ENCODE measurements around the gene ATP13A4. TPM values are rescaled to one million over a fixed set of nuclear protein-coding genes. Genes with fewer than 3 reads are reported as not detected.

The ATP13A4 gene
- polyA plus RNA-seq, 1 donor (not counting 4 experiments of a cell fraction or from before 2014, with no cell fraction given): 0.16 TPM

DNA sequence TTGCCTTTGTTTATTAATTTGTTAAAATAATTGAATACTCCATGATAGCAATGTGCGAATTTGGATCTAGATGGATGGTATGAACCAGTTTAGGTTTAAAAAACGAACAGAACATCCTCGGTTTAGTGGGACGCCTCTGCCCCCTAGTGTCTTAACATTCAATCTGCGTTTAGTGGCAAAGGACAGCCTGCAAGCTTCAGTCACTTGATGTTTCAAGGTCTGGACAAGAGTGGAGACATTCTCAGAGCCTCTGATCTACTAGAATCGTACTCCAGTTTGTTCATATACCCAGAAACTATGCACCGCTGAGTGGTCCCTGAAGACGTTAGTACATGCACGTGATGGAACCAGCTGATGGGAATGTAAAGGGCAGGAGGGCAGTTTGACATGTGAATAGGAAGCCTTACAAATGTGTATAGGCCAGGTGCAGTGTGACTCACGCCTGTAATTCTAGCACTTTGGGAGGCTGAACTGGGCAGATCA, 17.8 kb upstream of the ATP13A4 start:
- Histone ChIP-seq H3K4me3 (ENCODE audit: control insufficient read depth in 2 of 3, extremely low read depth in 1 of 3, insufficient read depth in 2 of 3, low read depth in 1 of 3, low read length in 3 of 3) (no peak overlapping the region), H3K4me2 (ENCODE audit: control insufficient read depth, extremely low read depth, insufficient read depth, low read depth, low read length) (no peak overlapping the region), H3K79me2 (ENCODE audit: control insufficient read depth, insufficient read depth, low read length) (no peaks in the 10 kb centered on the region), H3K36me3 (ENCODE audit: control insufficient read depth in 2 of 2, extremely low read depth in 1 of 2, insufficient read depth in 2 of 2, low read length in 2 of 2) (no peaks in the 10 kb centered on the region), H3K9me3 (ENCODE audit: control insufficient read depth, low read depth, low read length) (no peaks in the 10 kb centered on the region), H2AFZ (ENCODE audit: control insufficient read depth, low read length) (no peak overlapping the region), H3K4me1 (ENCODE audit: control insufficient read depth, extremely low read depth, insufficient read depth, low read length) (no peaks in the 10 kb centered on the region), H4K20me1 (ENCODE audit: control insufficient read depth, extremely low read depth, insufficient read depth, low read length) (no peaks in the 10 kb centered on the region), H3K9me1 (ENCODE audit: control insufficient read depth, extremely low read depth, insufficient read depth, low read length) (no peaks in the 10 kb centered on the region), H3K9ac (ENCODE audit: control insufficient read depth, extremely low read depth, insufficient read depth, low read length) (no peak overlapping the region), H3K27me3 (ENCODE audit: control insufficient read depth, extremely low read depth, insufficient read depth, low read length) (peaks cover 4% of the 10 kb centered on the region), H3K27ac (ENCODE audit: control insufficient read depth, insufficient read depth, low read length) (no peak overlapping the region)
- DNase-seq (ENCODE audit: low read depth, low spot score): no peak
- peak; percentile 77 for FAIRE-seq
- TF ChIP-seq, protein P1, sequence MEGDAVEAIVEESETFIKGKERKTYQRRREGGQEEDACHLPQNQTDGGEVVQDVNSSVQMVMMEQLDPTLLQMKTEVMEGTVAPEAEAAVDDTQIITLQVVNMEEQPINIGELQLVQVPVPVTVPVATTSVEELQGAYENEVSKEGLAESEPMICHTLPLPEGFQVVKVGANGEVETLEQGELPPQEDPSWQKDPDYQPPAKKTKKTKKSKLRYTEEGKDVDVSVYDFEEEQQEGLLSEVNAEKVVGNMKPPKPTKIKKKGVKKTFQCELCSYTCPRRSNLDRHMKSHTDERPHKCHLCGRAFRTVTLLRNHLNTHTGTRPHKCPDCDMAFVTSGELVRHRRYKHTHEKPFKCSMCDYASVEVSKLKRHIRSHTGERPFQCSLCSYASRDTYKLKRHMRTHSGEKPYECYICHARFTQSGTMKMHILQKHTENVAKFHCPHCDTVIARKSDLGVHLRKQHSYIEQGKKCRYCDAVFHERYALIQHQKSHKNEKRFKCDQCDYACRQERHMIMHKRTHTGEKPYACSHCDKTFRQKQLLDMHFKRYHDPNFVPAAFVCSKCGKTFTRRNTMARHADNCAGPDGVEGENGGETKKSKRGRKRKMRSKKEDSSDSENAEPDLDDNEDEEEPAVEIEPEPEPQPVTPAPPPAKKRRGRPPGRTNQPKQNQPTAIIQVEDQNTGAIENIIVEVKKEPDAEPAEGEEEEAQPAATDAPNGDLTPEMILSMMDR (optimal IDR thresholded peaks at IDR 0.05 in 1 of 3, IDR thresholded peaks at IDR 0.05 in 1 of 3, conservative IDR thresholded peaks at IDR 0.05 in 1 of 3; ENCODE audit: extremely low read depth in 1 of 3, insufficient read depth in 2 of 3, low read length in 3 of 3): peak; percentile 76 to 89 (median 77)
- TF ChIP-seq EZH2 (IDR thresholded peaks at IDR 0.05; ENCODE audit: low read length): no peak
- dilution Hi-C loops (cut with MboI; ENCODE audit: extremely low pct_ligation_motif_present, low sequenced_read_pairs): no loop called here

GRCh38 chr3:193569119-193569518, 14.4 kb upstream of the ATP13A4 start:
- TF ChIP-seq, protein P1 (optimal IDR thresholded peaks at IDR 0.05 in 1 of 3, IDR thresholded peaks at IDR 0.05 in 1 of 3, conservative IDR thresholded peaks at IDR 0.05 in 1 of 3; ENCODE audit: extremely low read depth in 1 of 3, insufficient read depth in 2 of 3, low read length in 3 of 3): no peak
- no peak for TF ChIP-seq EZH2 (IDR thresholded peaks at IDR 0.05; ENCODE audit: low read length)
- Histone ChIP-seq H3K79me2 (ENCODE audit: control insufficient read depth, insufficient read depth, low read length) (no peaks in the 10 kb centered on the region), H3K4me3 (ENCODE audit: control insufficient read depth in 2 of 3, extremely low read depth in 1 of 3, insufficient read depth in 2 of 3, low read depth in 1 of 3, low read length in 3 of 3) (no peak overlapping the region), H3K4me2 (ENCODE audit: control insufficient read depth, extremely low read depth, insufficient read depth, low read depth, low read length) (no peak overlapping the region), H2AFZ (ENCODE audit: control insufficient read depth, low read length) (no peak overlapping the region), H3K4me1 (ENCODE audit: control insufficient read depth, extremely low read depth, insufficient read depth, low read length) (no peaks in the 10 kb centered on the region), H3K9me3 (ENCODE audit: control insufficient read depth, low read depth, low read length) (no peaks in the 10 kb centered on the region), H4K20me1 (ENCODE audit: control insufficient read depth, extremely low read depth, insufficient read depth, low read length) (no peaks in the 10 kb centered on the region), H3K27me3 (ENCODE audit: control insufficient read depth, extremely low read depth, insufficient read depth, low read length) (no peaks in the 10 kb centered on the region), H3K36me3 (ENCODE audit: control insufficient read depth in 2 of 2, extremely low read depth in 1 of 2, insufficient read depth in 2 of 2, low read length in 2 of 2) (no peaks in the 10 kb centered on the region), H3K27ac (ENCODE audit: control insufficient read depth, insufficient read depth, low read length) (no peak overlapping the region), H3K9me1 (ENCODE audit: control insufficient read depth, extremely low read depth, insufficient read depth, low read length) (no peaks in the 10 kb centered on the region), H3K9ac (ENCODE audit: control insufficient read depth, extremely low read depth, insufficient read depth, low read length) (no peak overlapping the region)
- no peak for DNase-seq (ENCODE audit: low read depth, low spot score)
- FAIRE-seq: no peak
- dilution Hi-C loops (cut with MboI; ENCODE audit: extremely low pct_ligation_motif_present, low sequenced_read_pairs): no loop called here

Measured in keratinocyte (primary cell).